ENCODE results near the gene TRIAP1.
A peak's percentile ranks its signal among the peaks of the same experiment; 100 is the strongest.
"Not testable (repeated sequence)": the region's sequence is repeated elsewhere in the genome, so short reads cannot be mapped to it uniquely, and the experiment has no call there.

TRIAP1 gene

DNA sequence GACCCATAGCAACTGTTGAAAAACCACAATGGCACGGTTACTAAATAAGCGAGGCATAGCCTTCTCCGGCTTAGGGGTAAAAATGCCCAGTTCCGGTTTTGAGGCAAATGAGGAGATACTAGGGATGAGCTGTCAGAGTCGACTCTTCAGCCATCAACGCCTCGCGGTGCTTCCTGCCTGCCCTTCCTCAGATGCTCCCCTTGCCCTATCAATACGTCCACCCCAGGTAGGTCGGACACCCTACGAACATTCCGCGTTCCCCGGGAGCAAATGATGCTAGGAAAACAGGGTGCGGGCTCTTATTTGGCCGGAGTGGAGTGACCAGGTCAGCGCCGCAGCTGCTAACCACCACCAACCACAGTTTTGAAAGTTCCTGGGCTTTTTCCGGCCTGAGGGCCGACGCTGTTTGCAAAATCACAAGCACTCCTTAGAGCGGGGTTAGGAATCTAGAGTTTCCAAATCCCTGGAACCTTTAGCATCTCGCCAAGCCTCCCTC lies 22.2 kb upstream of the TRIAP1 start:
- DNase-seq = peak; percentile 26

DNA sequence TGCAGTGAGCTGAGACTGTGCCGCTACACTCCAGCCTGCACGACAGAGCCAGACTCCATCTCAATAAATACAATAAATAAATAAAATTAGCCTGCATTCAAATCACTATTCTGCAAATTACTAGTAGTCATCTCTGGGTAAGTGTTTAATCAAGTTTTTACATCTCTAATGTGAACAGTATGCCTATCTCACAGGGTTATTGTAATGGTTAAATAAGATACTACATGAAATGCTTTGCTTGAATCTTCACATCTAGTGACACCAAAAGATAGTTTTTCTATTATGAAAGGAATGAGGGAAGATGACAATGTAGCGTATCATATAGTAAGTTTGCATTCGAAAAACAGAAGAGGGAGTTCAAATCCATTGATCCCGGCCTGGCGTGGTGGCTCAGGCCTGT lies 21.3 kb upstream of the TRIAP1 start:
- DNase-seq = no peak

DNA sequence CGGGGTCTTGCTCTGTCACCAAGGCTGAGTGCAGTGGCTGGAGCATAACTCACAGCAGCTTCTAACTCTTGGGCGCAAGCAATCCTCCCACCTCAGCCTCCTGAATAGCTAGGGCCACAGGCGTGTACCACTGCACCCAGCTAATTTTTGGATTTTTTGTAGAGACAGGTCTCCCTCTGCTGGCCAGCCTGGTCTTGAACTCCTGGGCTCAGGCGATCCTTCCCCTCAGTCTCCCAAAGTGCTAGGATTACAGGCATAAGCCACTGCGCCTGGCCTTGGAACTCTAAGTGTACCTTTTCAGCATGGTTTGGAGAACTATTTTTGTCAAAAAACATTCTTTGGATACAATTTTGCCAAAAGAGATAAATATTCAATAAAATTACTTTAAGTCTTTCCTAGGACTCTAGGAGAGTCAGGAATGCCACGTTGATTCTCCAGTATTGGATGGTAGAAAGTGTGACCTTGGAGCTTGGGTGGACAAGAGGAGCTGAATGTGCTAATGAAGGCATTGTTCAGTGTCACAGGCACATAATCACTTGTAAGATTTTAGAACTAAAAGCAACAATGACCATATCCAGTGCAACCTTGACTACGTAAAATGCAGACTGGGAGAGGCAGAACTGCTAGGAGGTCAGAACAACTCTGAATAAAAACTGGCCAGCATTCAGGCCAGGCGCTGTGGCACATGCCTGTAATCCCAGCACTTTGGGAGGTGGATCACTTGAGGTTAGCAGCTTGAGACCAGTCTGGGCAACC lies 20.6 kb upstream of the TRIAP1 start:
- peak; percentile 64 for DNase-seq

DNA sequence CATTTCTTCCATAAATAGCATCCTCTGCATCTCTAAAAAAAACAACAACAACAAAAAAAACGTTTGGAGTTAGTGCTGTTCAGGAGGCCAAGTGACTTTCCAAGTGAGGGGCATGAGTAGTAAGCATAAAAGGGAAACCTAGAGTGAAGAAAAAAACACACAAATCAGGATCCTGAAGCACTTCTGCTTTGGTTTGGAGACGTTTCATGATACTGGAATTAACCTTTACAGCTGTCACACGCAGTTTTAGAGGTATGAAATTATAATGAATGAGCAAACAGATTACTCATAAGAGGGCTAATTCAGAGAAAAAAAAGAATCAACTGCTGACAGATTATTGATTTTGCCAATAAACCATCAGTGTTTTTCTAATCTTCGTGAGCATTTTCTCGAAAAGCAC lies 19.6 kb upstream of the TRIAP1 start:
- DNase-seq = no peak

DNA sequence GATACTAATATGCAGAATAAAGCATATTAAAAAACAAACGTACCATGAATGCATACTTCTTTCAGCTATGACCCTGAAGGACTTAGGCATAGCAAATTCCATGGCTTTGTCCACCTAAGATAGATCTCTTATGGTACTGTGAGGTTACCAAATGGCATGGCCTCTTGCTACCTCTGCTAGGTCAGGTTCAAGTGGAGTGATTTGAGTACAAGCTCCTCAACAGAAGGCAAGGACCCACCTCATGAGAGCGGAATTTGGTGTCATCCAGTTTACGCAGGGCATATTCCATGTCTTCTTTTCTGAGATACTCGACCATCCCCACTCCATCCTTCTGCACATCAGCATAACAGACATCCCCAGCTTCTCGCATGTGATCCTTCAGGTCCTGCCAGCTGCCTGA lies 17.5 kb upstream of the TRIAP1 start:
- no peak for DNase-seq

DNA sequence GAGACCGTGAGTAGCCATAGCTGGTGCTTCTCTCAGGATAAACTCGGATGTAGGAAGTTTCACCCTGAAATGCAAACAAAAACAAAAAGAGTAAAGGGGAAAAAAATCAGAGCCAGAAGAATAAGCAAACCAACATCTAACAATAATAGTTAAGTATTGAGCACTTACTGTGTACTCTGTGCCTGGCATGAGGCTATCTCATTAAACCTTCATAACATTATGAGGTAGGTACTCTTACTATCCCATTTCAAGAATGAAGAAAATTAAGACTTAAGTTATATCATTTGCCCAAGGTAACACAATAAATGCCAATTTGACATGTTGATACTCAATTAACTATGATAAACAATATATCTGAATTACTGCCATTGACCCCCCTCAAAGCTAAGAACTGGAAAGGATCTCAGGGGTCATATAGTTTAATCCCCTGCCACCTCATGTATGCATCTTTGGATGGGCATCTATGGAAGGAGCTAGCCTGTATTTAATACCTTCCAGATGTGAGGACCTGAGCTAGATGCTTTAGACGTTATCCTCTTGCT lies 16.0 kb upstream of the TRIAP1 start:
- DNase-seq = no peak

DNA sequence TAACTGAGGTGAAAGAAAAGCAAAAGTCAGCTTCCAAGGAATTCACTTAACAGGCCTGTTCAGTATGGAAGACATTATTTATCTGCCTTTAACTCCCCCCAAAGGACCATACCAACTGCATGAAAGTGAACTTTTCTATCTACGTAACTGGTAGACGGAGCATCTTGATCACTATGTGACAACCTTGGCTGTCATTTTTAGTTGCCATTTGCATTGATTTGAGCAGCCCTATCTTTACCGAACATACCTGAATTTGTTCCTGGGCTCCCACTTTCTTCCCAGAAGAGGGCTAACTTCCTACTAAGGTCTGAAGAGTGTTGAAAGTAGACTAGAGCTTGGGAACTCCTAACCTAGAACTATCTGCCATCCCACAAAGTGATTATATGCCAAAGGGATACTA lies 14.0 kb upstream of the TRIAP1 start:
- DNase-seq = no peak

DNA sequence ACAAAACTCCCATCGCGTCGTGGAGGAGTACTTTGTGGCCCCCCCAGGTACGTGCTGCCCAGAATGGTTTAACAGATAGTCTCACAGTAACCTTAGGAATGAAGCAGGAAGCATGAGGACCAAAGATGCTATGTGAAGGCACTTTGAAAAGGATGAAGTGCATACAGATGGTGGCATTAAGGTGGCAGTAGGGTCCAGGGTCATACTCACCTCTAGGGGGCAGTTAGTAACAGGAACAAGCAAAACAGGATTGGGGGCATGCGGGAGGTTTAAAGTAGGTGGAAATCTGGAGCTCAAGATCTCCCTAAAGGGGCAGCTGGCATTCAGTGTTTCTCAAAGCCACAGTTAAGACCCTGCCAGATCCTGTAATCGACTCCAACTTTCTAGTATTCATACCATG lies 10.9 kb upstream of the TRIAP1 start:
- peak; percentile 30 for DNase-seq

DNA sequence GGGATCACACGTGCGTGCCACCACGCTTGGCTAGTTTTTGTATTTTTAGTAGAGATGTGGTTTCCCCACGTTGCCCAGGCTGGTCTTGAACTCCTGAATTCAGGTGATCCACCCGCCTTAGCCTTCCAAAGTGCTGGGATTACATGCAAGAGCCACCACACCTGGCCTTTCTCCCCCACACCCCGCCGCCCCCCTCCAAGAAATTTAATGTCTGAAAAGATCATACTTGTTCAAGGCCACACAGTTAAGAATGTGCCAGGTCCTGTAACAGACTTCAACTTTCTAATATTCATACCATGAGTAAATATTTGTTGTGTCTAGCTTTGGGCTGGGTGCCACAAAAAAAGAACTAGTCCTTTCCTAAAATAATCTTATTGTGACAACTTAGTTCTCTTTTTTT lies 9.1 kb upstream of the TRIAP1 start:
- DNase-seq = no peak

DNA sequence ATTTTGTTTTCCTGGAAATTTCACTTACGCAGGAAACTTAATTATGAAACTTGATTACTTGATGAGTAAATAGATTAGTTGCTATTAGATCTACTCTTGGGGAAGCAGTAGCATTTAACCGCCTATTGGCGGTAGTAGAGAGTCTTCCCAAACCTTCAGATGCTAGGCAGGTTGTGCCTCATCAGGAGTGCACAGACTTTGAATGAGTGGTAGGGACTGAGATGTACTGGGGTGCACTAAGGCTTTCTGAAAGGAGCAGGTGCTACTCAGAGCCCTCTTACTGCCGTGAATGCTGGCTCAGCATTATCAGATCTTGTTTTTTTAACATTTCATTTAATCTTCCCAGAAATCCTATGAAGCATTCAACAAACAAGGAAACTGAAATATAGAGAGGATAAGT lies 7.8 kb upstream of the TRIAP1 start:
- peak; percentile 63 for DNase-seq

DNA sequence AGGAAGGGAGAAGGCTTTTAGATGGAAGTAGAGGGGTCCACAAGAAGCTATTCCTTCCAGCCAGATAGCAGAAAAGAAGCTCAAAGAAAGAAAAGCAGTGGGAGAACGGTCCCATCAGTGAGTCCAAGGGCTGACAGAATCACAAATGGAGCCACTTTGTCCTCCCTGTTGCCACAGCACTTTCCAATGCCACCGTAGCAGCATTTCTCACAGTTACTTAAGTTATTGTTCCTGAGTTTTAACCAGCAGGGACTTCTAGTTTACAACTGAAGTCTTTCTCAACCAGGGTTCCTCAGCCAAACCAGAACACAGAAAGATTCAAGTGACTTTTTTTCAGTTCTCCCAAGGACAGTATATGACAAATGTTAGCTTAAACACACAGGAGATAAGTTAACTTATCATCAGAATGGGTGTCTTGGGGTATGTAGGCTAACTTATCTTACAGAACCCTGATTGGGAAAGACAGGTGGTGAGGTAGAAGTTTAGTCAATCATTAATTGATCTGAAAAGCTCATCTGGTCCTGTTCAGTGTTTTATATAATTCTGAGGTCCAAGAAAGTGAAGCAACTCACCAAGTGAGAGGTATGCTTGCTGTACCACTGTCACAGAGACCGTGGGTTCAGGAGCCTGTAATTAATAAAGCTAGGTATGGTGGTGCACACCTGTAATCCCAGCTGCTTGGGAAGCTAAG lies 7.0 kb upstream of the TRIAP1 start:
- DNase-seq = no peak

DNA sequence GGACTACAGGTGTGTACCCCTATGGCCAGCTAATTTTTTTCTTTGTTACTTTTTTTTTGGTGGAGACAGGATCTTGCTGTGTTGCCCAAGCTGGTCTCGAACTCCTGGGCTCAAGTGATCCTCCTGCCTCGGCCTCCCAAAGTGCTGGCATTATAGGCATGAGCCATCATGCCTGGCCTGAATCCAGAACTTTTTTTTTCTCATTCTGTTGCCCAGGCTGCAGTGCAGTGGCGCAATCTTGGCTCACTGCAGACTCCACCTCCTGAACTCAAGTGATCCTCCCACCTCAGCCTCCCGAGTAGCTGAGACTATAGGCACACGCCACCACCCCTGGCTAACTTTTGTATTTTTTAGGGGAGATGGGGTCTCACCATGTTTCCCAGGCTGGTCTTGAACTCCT lies 6.3 kb upstream of the TRIAP1 start:
- not testable (repeated sequence) for DNase-seq

DNA sequence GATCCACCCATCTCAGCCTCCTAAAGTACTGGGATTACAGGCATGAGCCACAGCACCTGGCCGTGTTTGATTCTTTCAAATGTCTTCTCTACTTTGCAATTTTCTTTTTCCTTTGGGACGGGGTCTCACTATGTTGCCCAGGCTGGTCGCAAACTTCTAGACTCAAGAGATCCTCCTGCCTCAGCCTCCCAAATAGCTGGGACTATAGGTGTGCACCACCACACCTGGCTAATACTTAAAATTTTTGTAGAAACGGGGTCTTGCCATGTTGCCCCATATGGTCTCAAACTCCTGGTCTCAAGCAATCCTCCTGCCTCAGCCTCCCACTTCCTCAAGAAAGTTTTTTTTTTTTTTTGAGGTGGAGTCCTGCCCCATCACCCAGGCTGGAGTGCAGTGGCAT lies 1.8 kb upstream of the TRIAP1 start:
- DNase-seq = no peak

DNA sequence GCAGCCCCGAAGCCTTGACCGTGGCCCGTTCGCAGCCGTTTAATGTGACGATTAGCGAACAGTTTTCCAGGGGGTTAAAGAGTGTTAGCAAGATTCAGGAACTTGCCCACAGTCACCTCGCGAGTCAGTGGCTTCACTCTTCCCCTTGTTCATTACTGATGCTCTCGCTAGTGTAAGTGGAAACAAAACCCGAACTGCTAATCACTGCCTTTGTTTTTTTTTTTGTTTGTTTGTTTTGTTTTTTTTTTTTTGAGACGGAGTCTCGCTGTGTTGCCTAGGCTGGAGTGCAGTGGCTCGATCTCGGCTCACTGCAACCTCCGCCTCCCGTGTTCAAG lies 627 bp upstream of the TRIAP1 start:
- not testable (repeated sequence) for DNase-seq

DNA sequence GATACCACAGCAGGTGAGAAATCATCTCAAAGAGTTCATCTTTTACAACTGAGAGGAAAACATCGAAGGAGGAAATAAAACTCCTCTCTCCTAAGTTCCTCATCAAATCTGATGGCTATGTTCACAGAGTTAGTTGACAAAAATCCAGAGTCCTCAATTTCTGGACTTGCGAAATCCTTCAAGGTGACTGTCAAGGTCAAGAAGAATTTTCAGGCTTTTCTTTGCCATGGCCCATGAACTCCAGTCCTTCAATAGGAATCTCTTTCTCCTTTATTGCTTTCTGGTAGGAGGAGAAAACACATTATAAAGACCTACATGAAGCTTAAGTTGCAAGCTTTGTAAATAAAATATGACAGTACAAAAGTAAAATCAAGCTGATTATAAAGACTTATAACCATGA lies 1.5 kb downstream of the TRIAP1 start:
- DNase-seq = no peak

DNA sequence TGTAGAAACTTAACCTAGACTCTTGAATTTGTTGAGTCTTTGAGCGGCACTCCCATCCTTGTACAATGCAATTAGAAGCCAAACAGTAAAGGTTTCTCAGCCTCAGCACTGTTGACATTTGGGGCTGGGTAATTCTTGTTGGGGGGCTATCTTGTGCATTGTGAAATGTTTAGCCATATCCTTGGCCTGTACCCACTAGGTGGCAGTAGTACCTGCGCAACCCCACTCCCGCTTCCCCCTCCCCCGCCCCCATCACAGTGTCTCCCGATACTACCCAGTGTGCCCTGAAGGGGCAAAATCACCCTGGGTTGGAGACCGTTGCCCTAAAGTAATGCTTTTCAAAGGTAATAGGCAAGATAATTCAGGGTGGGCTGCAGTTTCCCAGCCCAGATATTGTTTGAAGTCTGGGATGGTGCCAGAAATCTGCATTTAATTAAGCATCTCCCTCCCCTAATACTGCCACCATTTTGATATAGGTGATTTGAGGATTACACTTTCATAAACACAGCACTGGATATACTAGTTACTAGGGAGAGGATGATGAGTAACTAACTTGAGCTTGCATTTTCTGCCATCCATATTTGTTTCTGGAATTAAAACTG lies 6.4 kb downstream of the TRIAP1 start:
- peak; percentile 85 for DNase-seq

DNA sequence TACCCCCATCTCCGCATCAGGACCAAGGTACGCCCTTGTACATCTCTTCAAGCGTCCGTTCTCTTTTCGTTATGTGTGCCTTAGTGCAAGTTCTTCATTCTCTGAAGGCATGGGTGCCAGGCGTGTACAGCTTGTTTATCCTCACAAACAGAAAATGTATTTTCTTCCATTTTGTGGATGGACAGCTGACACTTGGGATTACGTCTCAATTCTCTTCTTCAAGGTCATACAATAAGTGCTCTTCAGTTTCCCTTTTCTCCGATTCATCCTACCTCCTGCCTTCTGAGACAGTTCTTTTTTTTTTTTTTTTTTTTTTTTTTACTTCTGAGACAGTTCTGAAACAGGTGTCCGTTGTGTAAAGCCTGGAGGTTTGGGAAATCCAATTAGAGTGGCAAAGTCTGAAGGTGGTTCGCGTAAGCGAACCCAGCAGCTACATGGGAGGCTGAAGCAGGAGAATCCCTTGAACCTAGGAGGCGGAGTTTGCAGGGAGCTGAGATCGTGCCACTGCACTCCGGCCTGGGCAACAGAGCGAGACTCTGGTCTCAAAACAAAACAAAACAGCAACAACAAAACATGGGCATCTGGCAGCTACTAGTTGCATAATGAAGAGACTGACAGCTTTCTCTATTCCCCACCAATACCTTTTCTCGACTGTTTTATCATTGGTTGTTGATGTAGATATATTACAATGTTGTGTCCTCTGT lies 7.5 kb downstream of the TRIAP1 start:
- DNase-seq = no peak

DNA sequence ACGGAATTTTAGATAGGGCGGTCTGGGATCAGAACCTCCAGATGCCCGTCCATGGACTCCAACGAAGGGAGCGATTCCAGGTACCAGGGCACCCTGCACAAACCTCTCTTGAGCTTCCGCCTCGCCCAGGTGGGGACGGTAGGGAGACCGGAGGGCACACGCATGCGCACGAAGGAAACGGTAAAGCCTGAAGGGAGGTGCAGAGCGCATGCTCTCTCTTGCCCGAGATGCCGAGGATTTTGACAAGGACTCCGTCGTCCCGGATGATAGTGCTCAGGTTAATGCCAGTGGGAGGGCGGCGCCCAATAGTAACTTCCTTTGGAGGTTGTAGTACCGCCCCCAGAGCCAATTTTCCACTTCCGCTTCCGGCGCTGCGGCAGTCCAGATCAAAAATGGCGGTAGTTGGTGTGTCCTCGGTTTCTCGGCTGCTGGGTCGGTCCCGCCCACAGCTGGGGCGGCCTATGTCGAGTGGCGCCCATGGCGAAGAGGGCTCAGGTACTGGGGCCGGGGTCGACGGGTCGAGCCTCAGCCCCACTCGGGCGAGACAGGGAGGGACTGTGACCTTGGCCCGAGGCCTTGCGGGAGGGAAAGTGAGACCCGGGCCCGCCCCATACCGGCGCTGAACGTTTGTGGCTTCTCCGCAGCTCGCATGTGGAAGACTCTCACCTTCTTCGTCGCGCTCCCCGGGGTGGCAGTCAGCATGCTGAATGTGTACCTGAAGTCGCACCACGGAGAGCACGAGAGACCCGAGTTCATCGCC lies 8.3 kb downstream of the TRIAP1 start, which contains the start of gene COX6A1:
Gene COX6A1 (plus strand): TSS at position 379 of the 760 bp plus-strand sequence. CDS start 14 bp downstream, at position 393.
- peak; percentile 99 for DNase-seq

DNA sequence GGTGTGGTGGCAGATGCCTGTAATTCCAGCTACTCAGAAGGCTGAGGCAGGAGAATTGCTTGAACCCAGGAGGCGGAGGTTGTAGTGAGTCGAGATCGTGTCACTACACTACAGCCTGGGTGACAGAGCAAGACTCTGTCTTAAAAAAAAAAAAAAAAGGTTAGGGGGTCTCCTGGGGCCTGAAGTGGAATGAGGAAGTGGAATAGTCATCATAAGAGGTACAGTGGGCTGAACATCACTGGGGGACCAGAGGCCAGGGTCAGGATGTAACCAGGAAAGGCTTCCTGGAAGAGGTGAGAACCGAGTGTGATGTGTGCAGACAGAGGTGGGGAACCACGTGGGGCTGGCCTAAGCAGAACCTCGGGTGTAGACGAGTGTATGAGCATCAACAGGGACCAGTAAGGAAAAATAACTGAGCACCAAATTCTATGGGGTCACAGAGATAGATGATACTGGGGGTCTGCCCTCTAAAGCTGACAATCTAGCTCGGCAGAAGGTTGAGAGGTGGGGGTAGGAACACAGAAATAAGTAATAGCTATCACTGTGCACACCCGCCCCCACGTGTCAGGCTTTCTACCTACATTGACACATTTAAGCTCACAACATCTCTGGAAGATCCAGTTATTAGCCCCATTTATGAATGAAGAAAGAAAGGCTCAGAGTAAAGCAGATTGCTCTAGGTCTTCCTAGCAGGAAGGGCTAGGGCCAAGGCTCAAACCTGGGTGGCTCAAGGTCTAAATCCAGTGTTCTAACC lies 13.2 kb downstream of the TRIAP1 start:
- no peak for DNase-seq

DNA sequence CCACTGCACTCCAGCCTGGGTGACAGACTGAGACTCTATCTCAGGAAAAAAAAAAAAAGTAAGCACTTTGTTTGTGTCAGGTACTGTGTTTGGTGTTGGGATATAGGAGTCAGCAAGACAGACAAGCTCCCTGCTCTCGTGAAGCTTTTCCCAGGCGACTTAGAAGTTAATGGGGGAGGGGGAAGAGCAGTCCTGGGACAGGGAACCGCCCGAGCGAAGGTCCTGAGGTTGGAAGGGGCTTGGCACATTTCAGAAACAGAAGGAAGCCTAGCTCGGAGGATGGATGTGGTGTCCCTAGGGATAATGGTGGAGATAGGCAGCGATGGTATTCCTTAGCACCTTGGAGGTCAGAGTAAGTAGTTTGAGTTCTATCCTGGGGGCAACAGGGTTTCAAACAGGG lies 16.8 kb downstream of the TRIAP1 start:
- no peak for DNase-seq

DNA sequence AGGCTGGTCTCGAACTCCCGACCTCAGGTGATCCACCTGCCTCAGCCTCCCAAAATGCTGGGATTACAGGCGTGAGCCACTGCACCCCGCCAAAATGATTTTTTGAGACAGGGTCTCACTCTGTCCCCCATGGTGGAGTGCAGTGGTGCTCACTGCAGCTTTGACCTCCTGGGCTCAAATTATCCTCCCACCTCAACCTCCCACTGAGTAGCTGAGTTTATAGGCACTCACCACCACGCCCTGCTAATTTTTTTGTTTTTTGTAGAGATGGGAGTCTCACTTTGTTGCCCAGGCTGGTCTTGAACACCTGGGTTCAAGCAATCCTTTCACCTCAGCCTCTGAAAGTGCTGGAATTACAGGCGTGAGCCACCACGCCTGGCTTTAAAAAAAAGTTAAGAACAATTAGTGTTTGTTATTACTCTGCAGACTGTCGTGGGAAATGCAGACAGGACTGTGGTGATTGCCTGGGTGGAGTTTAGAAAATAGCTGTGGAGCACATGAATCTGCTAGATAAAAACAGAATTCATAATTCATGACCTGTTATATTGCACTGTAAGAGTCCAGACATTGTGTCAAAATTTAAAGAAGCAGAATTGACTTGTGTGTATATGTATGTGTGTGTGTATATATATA lies 17.5 kb downstream of the TRIAP1 start:
- no peak for DNase-seq
